Coronary artery (tissue), 2 donors: ENCODE measurements around the gene BABAM2.

ENCODE experiments used
- DNase-seq: peaks from one replicate; pipeline ENCODE4 v3.0.0-alpha.2; 2017; ENCODE audit warnings: low spot score
- H3K27ac ChIP-seq, 2 donors: fragments of 200-600 bp; sonication (generic); one replicate each; pipeline ENCODE4 v1.5.1; 2016 to 2019
- H3K4me3 ChIP-seq: fragments of 200-600 bp; sonication (generic); 2 replicates; pipeline ENCODE4 v1.5.1; 2016; ENCODE audit warnings: mild to moderate bottlenecking, moderate library complexity
- TF ChIP-seq, protein P1 (sequence below): fragments of 200-600 bp; sonication (generic); IDR thresholded peaks from one replicate; pipeline ENCODE4 v1.5.1; 2019; ENCODE audit warnings: antibody characterized with exemption

BABAM2 gene

GRCh38 chr2:28355521-28356094, 465.1 kb downstream of the BABAM2 start:
- TF ChIP-seq, protein P1, sequence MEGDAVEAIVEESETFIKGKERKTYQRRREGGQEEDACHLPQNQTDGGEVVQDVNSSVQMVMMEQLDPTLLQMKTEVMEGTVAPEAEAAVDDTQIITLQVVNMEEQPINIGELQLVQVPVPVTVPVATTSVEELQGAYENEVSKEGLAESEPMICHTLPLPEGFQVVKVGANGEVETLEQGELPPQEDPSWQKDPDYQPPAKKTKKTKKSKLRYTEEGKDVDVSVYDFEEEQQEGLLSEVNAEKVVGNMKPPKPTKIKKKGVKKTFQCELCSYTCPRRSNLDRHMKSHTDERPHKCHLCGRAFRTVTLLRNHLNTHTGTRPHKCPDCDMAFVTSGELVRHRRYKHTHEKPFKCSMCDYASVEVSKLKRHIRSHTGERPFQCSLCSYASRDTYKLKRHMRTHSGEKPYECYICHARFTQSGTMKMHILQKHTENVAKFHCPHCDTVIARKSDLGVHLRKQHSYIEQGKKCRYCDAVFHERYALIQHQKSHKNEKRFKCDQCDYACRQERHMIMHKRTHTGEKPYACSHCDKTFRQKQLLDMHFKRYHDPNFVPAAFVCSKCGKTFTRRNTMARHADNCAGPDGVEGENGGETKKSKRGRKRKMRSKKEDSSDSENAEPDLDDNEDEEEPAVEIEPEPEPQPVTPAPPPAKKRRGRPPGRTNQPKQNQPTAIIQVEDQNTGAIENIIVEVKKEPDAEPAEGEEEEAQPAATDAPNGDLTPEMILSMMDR = no peak
- Histone ChIP-seq H3K4me3 (no peak overlapping the region), H3K27ac (peak overlapping the region; percentile 92 to 93)
- no peak for DNase-seq

DNA sequence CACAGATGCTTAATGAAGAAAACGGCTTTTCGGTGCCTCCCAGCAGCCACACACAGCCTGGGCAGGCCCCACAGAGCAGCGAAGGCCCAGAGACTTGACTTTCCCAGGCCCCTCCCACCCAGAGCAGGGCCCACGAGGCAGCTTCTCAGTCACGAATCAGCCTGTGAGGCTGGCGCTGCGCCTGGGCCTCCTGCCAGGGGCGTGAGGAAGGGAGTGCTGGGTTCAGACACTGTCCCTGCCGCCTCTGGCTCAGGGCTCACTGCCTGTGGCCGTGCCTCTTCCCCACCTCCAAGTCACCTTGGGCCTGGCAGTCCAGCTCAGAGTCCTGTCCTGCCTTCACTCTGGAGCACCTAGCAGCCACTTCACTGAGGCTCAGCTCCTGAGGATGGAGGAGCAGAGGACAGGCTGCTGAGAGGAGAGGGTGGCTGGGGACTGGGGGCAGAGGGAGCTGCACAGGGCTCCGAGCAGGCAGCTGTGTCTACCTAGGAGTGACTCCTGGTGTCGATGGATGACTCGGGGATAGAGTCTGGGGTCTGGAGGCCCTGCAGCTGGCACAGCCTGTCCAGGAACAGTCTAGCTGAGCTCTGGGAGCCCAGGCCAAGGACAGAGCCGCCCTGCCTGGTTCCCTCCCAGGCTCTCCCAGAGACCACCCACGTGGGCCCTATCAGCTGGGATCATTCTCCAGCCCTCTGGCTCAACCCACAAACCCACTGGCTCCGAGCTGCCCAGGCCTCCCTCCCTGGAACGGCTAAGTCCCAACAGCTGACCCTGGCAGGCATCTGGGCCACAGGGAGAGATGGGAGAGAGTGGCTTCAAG, 465.8 kb downstream of the BABAM2 start:
- H3K27ac ChIP-seq = peak overlapping the region; percentile 92 to 93
- no peak overlapping the region for H3K4me3 ChIP-seq
- TF ChIP-seq, protein P1 = no peak
- DNase-seq = peak; percentile 92

GRCh38 chr2:28357055-28357454, 466.5 kb downstream of the BABAM2 start:
- no peak for DNase-seq

GRCh38 chr2:28357948-28358667, 467.6 kb downstream of the BABAM2 start:
- TF ChIP-seq, protein P1 = no peak
- Histone ChIP-seq H3K27ac (no peak overlapping the region), H3K4me3 (no peak overlapping the region)
- DNase-seq = no peak

More at GRCh38 chr2:28357055-28357454, 466.5 kb downstream of the BABAM2 start:
- Histone ChIP-seq H3K4me3 (no peak overlapping the region), H3K27ac (peak overlapping the region; percentile 92 to 93)
- TF ChIP-seq, protein P1 = no peak

GRCh38 chr2:28358668-28359201, 468.2 kb downstream of the BABAM2 start:
- Histone ChIP-seq H3K27ac (no peak overlapping the region), H3K4me3 (no peak overlapping the region)
- DNase-seq = no peak
- TF ChIP-seq, protein P1 = no peak

DNA sequence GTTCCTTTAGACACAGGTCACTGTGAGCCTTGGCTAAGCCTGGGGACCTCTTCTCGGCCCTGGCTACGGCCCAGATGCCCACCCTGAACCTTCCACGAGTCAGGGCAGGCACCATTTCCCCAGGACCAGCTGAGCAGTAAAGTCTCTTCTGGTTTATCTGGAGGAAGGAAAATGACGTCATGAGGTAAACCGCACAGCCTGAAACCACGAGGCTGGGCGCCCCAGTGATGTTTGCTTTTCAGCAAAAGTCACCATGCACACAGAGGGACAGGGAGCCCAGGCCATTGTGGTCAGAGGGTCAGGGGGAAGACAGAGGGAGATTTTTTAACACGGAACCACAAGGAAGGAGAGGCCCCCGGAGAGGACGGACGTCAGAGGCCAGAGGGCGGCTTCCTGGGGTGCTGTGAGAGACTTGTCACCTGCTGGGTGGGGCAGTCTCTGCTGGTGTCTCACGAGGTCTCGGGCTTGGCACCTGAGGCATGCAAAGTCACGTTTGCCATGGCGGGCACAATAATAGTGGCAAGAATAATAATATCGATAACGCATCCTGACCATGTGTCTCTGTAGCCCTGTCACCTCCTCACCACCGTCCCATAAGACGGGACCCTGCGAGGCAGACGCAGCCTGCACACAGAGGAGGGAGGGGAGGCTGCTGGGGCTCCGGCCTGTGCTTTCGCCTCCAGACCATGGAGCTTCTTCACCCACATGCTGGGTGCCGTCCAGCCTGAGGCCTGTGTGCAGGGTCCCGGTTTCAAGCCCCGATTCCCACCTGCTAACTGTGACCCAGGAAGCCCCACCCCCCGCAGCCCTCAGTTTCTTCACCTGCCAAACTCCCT, 468.9 kb downstream of the BABAM2 start:
- TF ChIP-seq, protein P1 = no peak
- Histone ChIP-seq H3K4me3 (no peak overlapping the region), H3K27ac (no peak overlapping the region)
- no peak for DNase-seq
